HG03060 (cell line): Measurements from ENCODE around the gene PI4KA.
"Not testable (repeated sequence)": the region's sequence is repeated elsewhere in the genome, so short reads cannot be mapped to it uniquely, and the experiment has no call there.

Experiments
- ATAC-seq: cut with Tn5 transposase; IDR thresholded peaks from one replicate; pipeline ENCODE4 v1.9.1; 2021; ENCODE audit warnings: low read depth, moderate number of reproducible peaks; ENCODE audit not compliant: unreplicated experiment

The PI4KA gene

DNA sequence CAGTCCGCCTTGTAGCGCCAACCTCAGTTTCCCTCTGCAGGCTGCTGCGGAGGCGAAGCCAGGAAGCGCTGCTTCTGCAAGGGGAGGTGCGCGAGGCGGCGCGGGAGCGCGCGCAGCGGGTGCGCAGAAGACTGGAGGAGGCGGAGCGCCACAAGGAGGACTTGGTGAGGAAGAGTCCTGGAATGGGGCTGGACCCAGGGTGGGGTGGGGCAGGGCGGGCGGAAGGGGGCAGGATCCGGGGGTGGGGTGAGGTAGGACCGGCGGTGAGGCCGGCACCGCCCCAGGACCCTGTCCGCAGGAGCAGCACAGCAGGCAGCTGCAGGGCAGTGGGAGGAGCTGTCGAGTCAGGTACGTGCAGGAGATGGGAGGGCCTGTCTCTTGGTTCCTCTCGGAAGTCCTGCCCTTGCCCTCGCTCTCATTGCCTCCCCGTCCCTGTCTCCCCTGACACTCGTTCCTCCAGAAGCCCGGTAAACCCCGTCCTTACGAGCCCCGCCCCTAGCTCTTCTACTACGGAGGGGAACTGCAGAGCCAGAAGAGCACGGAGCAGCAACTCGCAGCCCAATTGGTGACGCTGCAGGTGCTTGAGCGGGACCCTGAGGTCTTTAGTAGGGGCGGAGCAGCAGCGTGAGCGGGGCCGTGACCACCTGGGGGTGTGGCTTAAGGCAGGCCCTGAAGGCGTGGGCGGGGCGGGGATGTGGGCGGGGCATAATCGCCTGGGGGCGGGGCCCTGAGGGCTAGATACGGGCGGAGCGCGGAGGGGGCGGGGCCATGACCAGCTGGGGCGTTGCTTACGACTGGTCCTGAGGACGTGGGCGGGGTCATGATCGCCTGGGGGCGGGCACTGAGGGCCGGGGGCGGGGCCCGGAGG, 155.8 kb downstream of the PI4KA start:
- peak; percentile 56 for ATAC-seq

DNA sequence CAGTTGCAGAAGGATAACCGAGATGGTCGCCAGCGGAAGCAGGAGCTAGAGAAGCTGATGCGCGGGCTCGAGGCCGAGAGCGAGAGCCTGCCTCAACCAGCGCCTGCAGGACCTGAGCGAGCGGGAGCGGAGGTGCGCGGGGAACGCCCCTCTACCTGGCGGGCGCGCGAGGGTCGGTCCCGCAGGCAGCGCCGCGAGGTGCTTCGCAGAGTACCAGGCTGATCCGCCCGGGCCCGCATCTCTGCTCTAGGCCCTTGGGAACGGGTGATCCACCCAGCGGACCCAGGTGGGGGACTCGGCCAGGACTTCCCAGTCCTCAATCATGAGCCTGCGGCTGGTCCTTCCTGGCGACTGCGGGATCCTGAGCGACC, 156.5 kb downstream of the PI4KA start:
- ATAC-seq = peak; percentile 16

DNA sequence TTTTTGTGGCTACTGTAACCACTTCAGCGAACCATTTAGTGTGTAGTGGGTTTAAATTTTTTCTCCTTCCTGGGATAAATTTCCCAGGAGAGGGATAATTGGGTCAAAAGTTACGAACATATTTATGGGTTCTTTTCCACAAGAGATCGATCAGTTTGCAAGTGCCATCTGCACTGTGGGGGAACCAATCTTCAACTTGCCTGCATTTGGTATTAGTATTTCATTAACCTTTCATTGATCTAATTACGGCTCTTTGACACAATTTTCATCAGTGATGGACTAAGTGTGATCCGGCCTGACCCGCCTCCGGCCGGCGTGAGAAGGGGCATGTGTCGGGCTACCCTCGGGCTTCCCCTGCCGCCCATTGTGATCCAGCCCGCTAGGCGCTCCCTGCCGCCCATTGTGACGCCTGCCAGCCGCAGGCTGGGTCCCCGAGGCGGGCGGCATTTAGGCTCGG, 156.9 kb downstream of the PI4KA start:
- ATAC-seq = peak; percentile 8

- ATAC-seq = not testable (repeated sequence)
Observed at GRCh38 chr22:20700347-20700746, 158.3 kb downstream of the PI4KA start.

DNA sequence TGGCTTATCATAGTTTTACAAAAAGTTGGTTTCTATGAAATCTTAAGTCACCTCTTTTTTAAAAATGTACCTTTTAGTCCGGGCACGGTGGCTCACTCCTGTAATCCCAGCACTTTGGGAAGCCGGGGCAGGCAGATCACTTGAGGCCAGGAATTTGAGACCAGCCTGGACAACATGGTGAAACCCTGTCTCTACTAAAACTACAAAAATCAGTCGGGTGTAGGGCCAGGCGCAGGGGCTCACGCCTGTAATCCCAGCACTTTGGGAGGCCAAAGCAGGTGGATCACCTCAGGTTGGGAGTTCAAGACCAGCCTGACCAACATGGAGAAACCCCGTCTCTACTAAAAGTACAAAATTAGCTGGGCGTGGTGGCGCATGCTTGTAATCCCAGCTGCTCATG, 158.8 kb downstream of the PI4KA start:
- not testable (repeated sequence) for ATAC-seq

DNA sequence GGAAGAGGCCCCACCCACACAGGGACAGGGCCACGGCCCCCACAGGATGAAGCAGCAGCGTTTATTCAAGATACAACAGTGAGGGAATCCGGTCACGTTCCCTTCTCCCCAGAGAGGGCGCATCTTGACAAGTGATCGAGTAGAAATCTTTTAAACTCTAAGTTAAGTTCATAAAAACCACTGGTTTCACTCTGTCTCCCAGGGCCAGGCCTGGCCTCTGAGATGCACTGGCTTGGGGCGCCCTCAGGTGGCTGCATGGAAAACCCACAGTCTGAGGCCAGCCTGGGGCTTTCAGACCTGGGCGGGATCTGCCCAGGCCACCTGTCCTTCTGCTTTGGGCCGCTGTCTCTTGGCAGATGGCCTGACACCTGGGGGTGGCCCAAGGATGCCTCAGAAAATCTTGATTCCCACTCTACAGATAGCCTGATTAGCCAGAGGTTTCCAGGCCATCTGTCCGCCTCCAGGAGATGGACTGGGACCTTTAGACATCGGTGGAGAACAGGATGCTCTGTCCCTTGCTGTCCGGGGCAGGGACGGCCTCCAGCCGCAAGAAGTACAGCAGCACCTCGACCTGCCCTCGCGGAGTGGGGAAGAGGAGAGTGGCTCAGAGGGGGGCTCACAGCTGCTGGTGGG, 161.0 kb downstream of the PI4KA start:
- not testable (repeated sequence) for ATAC-seq

- ATAC-seq = not testable (repeated sequence)
Observed at GRCh38 chr22:20696056-20696455, 162.6 kb downstream of the PI4KA start.

- ATAC-seq = not testable (repeated sequence)
Observed at GRCh38 chr22:20695205-20695604, 163.4 kb downstream of the PI4KA start.

GRCh38 chr22:20694256-20694655, 164.4 kb downstream of the PI4KA start:
- ATAC-seq = not testable (repeated sequence)

- not testable (repeated sequence) for ATAC-seq
Observed at GRCh38 chr22:20692926-20693325, 165.7 kb downstream of the PI4KA start.

DNA sequence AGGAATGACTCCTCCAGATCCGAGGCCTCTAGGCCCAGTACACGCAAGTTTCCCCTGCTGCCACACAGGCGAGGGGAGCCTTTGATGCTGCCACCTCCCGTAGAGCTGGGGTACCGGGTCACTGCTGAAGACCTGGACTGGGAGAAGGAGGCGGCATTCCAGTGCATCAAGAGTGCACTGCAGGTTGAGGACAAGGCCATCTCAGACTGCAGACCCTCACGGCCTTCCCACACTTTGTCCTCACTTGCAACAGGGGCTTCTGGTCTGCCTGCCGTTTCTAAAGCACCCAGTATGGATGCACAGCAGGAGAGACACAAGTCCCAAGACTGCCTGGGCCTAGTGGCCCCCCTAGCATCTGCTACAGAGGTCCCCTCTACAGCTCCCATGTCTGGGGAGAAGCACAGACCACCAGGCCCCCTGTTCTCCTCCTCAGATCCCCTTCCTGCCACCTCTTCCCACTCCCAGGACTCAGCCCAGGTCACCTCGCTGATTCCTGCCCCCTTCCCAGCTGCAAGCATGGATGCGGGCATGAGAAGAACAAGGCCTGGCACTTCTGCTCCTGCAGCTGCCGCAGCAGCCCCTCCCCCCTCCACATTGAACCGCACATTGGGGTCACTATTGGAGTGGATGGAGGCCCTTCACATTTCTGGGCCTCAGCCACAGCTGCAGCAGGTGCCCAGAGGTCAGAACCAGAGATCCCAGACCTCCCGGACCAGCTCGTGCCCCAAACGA, 167.9 kb downstream of the PI4KA start:
- ATAC-seq = not testable (repeated sequence)

- not testable (repeated sequence) for ATAC-seq
Observed at GRCh38 chr22:20687356-20688172, 171.0 kb downstream of the PI4KA start.

- ATAC-seq = not testable (repeated sequence)
Observed at GRCh38 chr22:20685764-20686163, 172.8 kb downstream of the PI4KA start.

DNA sequence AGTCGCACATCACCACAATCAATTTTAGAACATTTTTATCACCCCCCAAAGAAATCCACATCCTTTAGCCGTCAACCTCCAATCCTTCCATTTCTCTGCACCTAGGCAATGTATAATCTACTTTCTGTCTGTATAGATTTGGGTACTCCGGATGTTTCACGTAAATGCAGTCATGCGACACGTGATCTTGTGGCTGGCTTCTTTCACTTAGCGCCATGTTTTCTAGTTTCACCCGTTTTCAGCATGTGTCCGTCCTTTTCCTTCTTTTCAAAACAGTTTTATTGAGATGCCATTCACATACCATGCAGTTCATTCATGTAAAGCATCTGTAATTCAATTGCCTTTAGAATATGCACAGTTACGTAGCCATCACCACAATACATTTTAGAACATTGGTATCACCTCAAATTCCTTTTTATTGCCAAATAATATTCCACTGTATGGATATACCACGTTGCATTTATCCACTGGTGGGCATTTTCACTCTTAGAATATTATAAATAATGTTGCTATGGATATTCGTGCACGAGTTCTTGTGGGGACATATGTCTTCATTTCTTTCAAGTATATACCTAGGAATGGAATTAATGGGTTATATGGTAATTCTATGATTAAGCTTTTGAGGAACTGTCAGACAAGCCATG, 179.7 kb downstream of the PI4KA start:
- ATAC-seq = not testable (repeated sequence)

GRCh38 chr22:20677684-20678242, 180.8 kb downstream of the PI4KA start:
- ATAC-seq = no peak

DNA sequence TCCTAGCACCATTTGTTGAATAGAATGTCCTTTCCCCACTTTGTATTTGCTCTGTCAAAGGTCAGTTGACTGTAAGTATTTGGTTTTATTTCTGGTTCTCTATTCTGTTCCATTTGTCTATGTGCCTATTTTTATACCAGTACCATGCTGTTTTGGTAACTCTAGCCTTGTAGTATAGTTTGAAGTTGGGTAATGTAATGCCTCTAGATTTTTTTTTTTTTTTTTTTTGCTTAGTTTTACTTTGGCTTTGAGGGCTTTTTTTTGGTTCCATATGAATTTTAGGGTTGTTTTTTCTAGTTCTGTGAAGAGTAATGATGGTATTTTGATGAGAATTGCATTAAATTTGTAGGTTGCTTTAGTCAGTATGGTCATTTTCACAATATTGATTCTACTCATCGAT, 183.0 kb downstream of the PI4KA start:
- not testable (repeated sequence) for ATAC-seq

GRCh38 chr22:20674998-20675397, 183.6 kb downstream of the PI4KA start:
- no peak for ATAC-seq

GRCh38 chr22:20673295-20674195, 185.1 kb downstream of the PI4KA start:
- no peak for ATAC-seq
